CD4-positive, alpha-beta T cell (primary cell): ENCODE measurements around the gene ARFGEF2. TPM values are rescaled to one million over a fixed set of nuclear protein-coding genes. Genes with fewer than 3 reads are reported as not detected.

Source experiments
- ATAC-seq: fragments of 200-7000 bp; cut with Tn5 transposase; one replicate; pipeline ENCODE4 v1.10.0; 2022; ENCODE audit warnings: mild to moderate bottlenecking; ENCODE audit not compliant: poor library complexity
- CTCF ChIA-PET: fragments of 350-600 bp; sonication (Branson Sonifier 250); formaldehyde crosslinking; loops from one replicate; lab custom pipeline; 2021; ENCODE audit warnings: antibody characterized with exemption, inconsistent platforms; lab: Charles Lee
- POLR2A ChIA-PET: fragments of 350-600 bp; sonication (Branson Sonifier 250); formaldehyde crosslinking; loops from one replicate; lab custom pipeline; 2021; ENCODE audit warnings: antibody characterized with exemption, inconsistent platforms; lab: Charles Lee
- DNase-seq, 14 experiments: peaks; one replicate each; pipeline ENCODE4 v3.0.0-alpha.2; 2013 to 2020; ENCODE audit warnings: mixed read lengths in 2 of 14
- H3K27ac ChIP-seq, 2 donors: one replicate each; pipeline versions ENCODE4 v1.5.1 to v1.7.0; 2013; ENCODE audit warnings: low read length in 2 of 2, low read depth in 1 of 2, mild to moderate bottlenecking in 1 of 2
- H3K27me3 ChIP-seq, 2 experiments: 1 replicate in 1 of 2; 2 replicates in 1 of 2; pipeline versions ENCODE4 v1.6.1 to v1.7.0; 2013; ENCODE audit warnings: low read length in 2 of 2, control low read depth in 1 of 2, mild to moderate bottlenecking in 1 of 2, moderate library complexity in 1 of 2; ENCODE audit not compliant: insufficient read depth in 2 of 2, control insufficient read depth in 1 of 2
- H3K36me3 ChIP-seq: one replicate; pipeline ENCODE4 v1.6.1; 2013; ENCODE audit warnings: low read length, control low read depth; ENCODE audit not compliant: insufficient read depth
- H3K4me1 ChIP-seq: one replicate; pipeline ENCODE4 v1.6.1; 2013; ENCODE audit warnings: low read length, control low read depth; ENCODE audit not compliant: insufficient read depth
- H3K4me3 ChIP-seq: one replicate; pipeline ENCODE4 v1.5.1; 2013; ENCODE audit warnings: mild to moderate bottlenecking, low read length, moderate library complexity
- H3K9me3 ChIP-seq, 2 experiments: 1 replicate in 1 of 2; 2 replicates in 1 of 2; pipeline versions ENCODE4 v1.6.1 to v1.7.0; 2013; ENCODE audit warnings: low read length in 2 of 2, mild to moderate bottlenecking in 2 of 2, control low read depth in 1 of 2, moderate library complexity in 1 of 2; ENCODE audit not compliant: control insufficient read depth in 1 of 2, insufficient read depth in 1 of 2
- H3K27ac Mint-ChIP-seq: one replicate; pipeline ENCODE4 v1.8.0; 2020; ENCODE audit warnings: mixed read lengths
- H3K27me3 Mint-ChIP-seq: one replicate; pipeline ENCODE4 v1.8.0; 2021; ENCODE audit warnings: mixed read lengths
- H3K36me3 Mint-ChIP-seq: one replicate; pipeline ENCODE4 v1.8.0; 2021; ENCODE audit warnings: low read depth, mixed read lengths
- H3K4me1 Mint-ChIP-seq: one replicate; pipeline ENCODE4 v1.8.0; 2021; ENCODE audit warnings: low read depth, mixed read lengths
- H3K4me3 Mint-ChIP-seq: one replicate; pipeline ENCODE4 v1.8.0; 2020; ENCODE audit warnings: mild to moderate bottlenecking, mixed read lengths
- H3K9me3 Mint-ChIP-seq: one replicate; pipeline ENCODE4 v1.8.0; 2020; ENCODE audit warnings: mixed read lengths
- intact Hi-C, 2 experiments: fragments of 100-400 bp; cut with DNase I in 1 of 2; cut with micrococcal nuclease in 1 of 2; formaldehyde crosslinking; loops; one replicate each; pipeline versions ENCODE4 v1.15.1 to v1.9.0; 2023 to 2025; cut with DNase I, micrococcal nuclease
- total RNA-seq, 174 experiments: library from RNA in 2 of 174; stranded (reverse) in 2 of 174; gene quantifications; one replicate each; pipeline ENCODE4 v1.2.3 and lab custom pipeline; 2021 to 2026
- TF ChIP-seq, protein P1 (sequence below): fragments of 200-600 bp; IDR thresholded peaks from one replicate; pipeline ENCODE4 v1.8.0; 2022; ENCODE audit warnings: antibody characterized with exemption, mild to moderate bottlenecking

The ARFGEF2 gene
- total RNA-seq, 2 experiments from 2014 or later, result 23.0 to 23.4 TPM

DNA sequence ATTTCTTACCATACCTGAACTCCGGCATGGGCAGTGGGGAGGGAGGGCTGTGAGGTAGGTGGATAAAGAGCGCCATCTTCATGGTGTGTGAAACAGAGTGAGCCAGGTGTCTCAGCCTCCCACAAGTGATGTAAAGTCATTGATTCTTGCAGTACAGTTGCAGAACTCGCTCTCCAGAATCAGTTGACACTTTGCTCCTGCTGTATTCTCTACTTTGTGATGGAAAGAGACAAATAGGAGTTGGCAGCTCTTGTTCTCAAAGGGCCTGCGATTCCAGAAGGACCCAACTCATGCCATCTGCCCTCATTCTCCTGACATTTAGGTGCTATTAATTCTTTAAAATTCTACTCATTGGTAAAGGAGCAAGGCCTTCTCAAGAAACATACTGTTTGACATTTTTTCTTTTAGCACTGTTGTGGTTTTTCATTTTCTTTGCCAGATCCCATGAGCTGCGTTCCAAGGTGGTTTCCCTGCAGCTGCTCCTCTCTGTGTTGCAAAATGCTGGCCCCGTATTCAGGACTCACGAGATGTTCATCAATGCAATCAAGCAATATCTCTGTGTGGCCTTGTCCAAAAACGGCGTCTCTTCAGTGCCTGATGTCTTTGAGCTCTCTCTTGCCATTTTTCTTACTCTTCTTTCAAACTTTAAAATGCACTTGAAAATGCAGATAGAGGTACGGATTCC, 49.3 kb downstream of the ARFGEF2 start:
- H3K4me1 Mint-ChIP-seq, result no peaks in the 10 kb centered on the region
- no peaks in the 10 kb centered on the region for H3K9me3 Mint-ChIP-seq
- Histone ChIP-seq H3K4me1 (no peaks in the 10 kb centered on the region), H3K27ac (no peak overlapping the region), H3K9me3 (no peaks in the 10 kb centered on the region), H3K36me3 (peaks cover 67% of the 10 kb centered on the region), H3K4me3 (no peak overlapping the region), H3K27me3 (no peaks in the 10 kb centered on the region)
- H3K4me3 Mint-ChIP-seq, result no peak overlapping the region
- CTCF ChIA-PET, result no interaction called here
- no peak for ATAC-seq
- POLR2A ChIA-PET, result no interaction called here
- TF ChIP-seq, protein P1, sequence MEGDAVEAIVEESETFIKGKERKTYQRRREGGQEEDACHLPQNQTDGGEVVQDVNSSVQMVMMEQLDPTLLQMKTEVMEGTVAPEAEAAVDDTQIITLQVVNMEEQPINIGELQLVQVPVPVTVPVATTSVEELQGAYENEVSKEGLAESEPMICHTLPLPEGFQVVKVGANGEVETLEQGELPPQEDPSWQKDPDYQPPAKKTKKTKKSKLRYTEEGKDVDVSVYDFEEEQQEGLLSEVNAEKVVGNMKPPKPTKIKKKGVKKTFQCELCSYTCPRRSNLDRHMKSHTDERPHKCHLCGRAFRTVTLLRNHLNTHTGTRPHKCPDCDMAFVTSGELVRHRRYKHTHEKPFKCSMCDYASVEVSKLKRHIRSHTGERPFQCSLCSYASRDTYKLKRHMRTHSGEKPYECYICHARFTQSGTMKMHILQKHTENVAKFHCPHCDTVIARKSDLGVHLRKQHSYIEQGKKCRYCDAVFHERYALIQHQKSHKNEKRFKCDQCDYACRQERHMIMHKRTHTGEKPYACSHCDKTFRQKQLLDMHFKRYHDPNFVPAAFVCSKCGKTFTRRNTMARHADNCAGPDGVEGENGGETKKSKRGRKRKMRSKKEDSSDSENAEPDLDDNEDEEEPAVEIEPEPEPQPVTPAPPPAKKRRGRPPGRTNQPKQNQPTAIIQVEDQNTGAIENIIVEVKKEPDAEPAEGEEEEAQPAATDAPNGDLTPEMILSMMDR, result no peak
- intact Hi-C loops, result no loop called here
- no peaks in the 10 kb centered on the region for H3K27me3 Mint-ChIP-seq
- no peak overlapping the region for H3K27ac Mint-ChIP-seq
- H3K36me3 Mint-ChIP-seq, result peaks cover 88% of the 10 kb centered on the region
- DNase-seq, result no peak

GRCh38 chr20:48971956-48972355, 50.4 kb downstream of the ARFGEF2 start:
- DNase-seq (no peak), ATAC-seq (no peak)
- TF ChIP-seq, protein P1, result no peak
- no peaks in the 10 kb centered on the region for H3K9me3 Mint-ChIP-seq
- no peaks in the 10 kb centered on the region for H3K27me3 Mint-ChIP-seq
- ChIA-PET CTCF (no interaction called here), POLR2A (no interaction called here)
- no peaks in the 10 kb centered on the region for H3K27me3 ChIP-seq
- H3K36me3 ChIP-seq, result peaks cover 62% of the 10 kb centered on the region
- no peak overlapping the region for H3K4me3 Mint-ChIP-seq
- intact Hi-C loops, result no loop called here
- no peaks in the 10 kb centered on the region for H3K4me1 Mint-ChIP-seq
- no peaks in the 10 kb centered on the region for H3K9me3 ChIP-seq
- H3K27ac Mint-ChIP-seq, result no peak overlapping the region
- H3K4me3 ChIP-seq, result no peak overlapping the region
- no peak overlapping the region for H3K27ac ChIP-seq
- peaks cover 87% of the 10 kb centered on the region for H3K36me3 Mint-ChIP-seq
- no peaks in the 10 kb centered on the region for H3K4me1 ChIP-seq

- Histone ChIP-seq H3K4me1 (no peaks in the 10 kb centered on the region), H3K4me3 (no peak overlapping the region), H3K27ac (no peak overlapping the region), H3K27me3 (no peaks in the 10 kb centered on the region), H3K36me3 (peaks cover 64% of the 10 kb centered on the region), H3K9me3 (no peaks in the 10 kb centered on the region)
- peaks cover 87% of the 10 kb centered on the region for H3K36me3 Mint-ChIP-seq
- ChIA-PET CTCF (no interaction called here), POLR2A (no interaction called here)
- intact Hi-C loops, result no loop called here
- ATAC-seq (no peak), DNase-seq (no peak)
- no peaks in the 10 kb centered on the region for H3K27me3 Mint-ChIP-seq
- H3K4me3 Mint-ChIP-seq, result no peak overlapping the region
- no peaks in the 10 kb centered on the region for H3K4me1 Mint-ChIP-seq
- H3K27ac Mint-ChIP-seq, result no peak overlapping the region
- no peaks in the 10 kb centered on the region for H3K9me3 Mint-ChIP-seq
- TF ChIP-seq, protein P1, result no peak
Measured at GRCh38 chr20:48972816-48973215, 51.3 kb downstream of the ARFGEF2 start.
